Esophagus muscularis mucosa (tissue), 3 donors: ENCODE results near the gene EXOC7.

Source experiments
- CTCF ChIP-seq, 3 experiments: fragments of 200-600 bp in 2 of 3; fragments of 450-650 bp in 1 of 3; sonication (generic) in 2 of 3; IDR thresholded peaks; one replicate each; pipeline ENCODE4 v1.5.1; 2017 to 2019; ENCODE audit warnings: antibody characterized with exemption in 3 of 3, mild to moderate bottlenecking in 2 of 3, moderate library complexity in 1 of 3
- POLR2A ChIP-seq: fragments of 450-650 bp; IDR thresholded peaks from one replicate; pipeline ENCODE4 v1.6.1; 2017; ENCODE audit warnings: antibody characterized with exemption, moderate library complexity, mild to moderate bottlenecking, low read depth

- no peak for TF ChIP-seq CTCF (IDR thresholded peaks at IDR 0.05)
- TF ChIP-seq POLR2A = no peak
These were observed 21.0 kb downstream of the EXOC7 start for GRCh38 chr17:76082326-76083251.
